T-cell (primary cell): ENCODE results near the gene KIF5C. TPM values are rescaled to one million over a fixed set of nuclear protein-coding genes. Genes with fewer than 3 reads are reported as not detected.

Source experiments
- ATAC-seq, 4 experiments: fragments of 200-7000 bp in 3 of 4; fragments of 150-1000 bp in 1 of 4; cut with Tn5 transposase; replicated peaks in 1 of 4; 1 replicate in 3 of 4; 2 replicates in 1 of 4; pipeline ENCODE4 v1.10.0; 2021; ENCODE audit warnings: moderate library complexity in 3 of 4, mild to moderate bottlenecking in 2 of 4, moderate number of reproducible peaks in 1 of 4
- CTCF ChIA-PET, 2 donors: fragments of 300-600 bp; sonication (Branson Sonifier 250); formaldehyde crosslinking; loops; one replicate each; lab custom pipeline; 2022; ENCODE audit warnings: antibody characterized with exemption in 2 of 2; lab: Charles Lee
- POLR2A ChIA-PET, 2 donors: fragments of 300-600 bp; sonication (Branson Sonifier 250); formaldehyde crosslinking; loops; one replicate each; lab custom pipeline; 2022; ENCODE audit warnings: antibody characterized with exemption in 2 of 2; lab: Charles Lee
- DNase-seq, 35 experiments: peaks; one replicate each; pipeline versions ENCODE4 v3.0.0 to v3.0.0-alpha.2; 2013 to 2023
- H3K27ac ChIP-seq: one replicate; pipeline ENCODE4 v1.5.1; 2013; ENCODE audit warnings: low read length
- H3K27me3 ChIP-seq, 2 experiments: replicated peaks in 1 of 2; 1 replicate in 1 of 2; 2 replicates in 1 of 2; pipeline versions ENCODE4 v1.6.1 to v1.7.0; 2013; ENCODE audit warnings: low read length in 1 of 2, mixed read lengths in 1 of 2; ENCODE audit not compliant: control insufficient read depth in 2 of 2, insufficient read depth in 2 of 2; ENCODE audit errors: extremely low read depth in 1 of 2
- H3K36me3 ChIP-seq, 2 donors: 1 replicate in 1 of 2; 2 replicates in 1 of 2; pipeline versions ENCODE4 v1.6.1 to v1.7.0; 2013; ENCODE audit warnings: low read length in 1 of 2; ENCODE audit not compliant: control insufficient read depth in 2 of 2, insufficient read depth in 1 of 2; ENCODE audit errors: extremely low read depth in 1 of 2
- H3K4me1 ChIP-seq, 2 experiments: 1 replicate in 1 of 2; 2 replicates in 1 of 2; pipeline versions ENCODE4 v1.6.1 to v1.7.0; 2013; ENCODE audit warnings: low read length in 2 of 2, mixed read lengths in 1 of 2; ENCODE audit not compliant: insufficient read depth in 2 of 2, control insufficient read depth in 1 of 2; ENCODE audit errors: extremely low read depth in 1 of 2
- H3K4me3 ChIP-seq, 2 donors: 1 replicate in 1 of 2; 2 replicates in 1 of 2; pipeline versions ENCODE4 v1.5.1 to v1.7.0; 2013; ENCODE audit warnings: mild to moderate bottlenecking in 2 of 2, low read length in 1 of 2, moderate library complexity in 1 of 2; ENCODE audit not compliant: control insufficient read depth in 1 of 2; ENCODE audit errors: extremely low read depth in 1 of 2
- H3K9me3 ChIP-seq: 2 replicates; pipeline ENCODE4 v1.7.0; 2013
- H3K27ac Mint-ChIP-seq, 2 donors: one replicate each; pipeline ENCODE4 v1.8.0; 2020 to 2021; ENCODE audit warnings: mild to moderate bottlenecking in 2 of 2, mixed read lengths in 2 of 2
- H3K27me3 Mint-ChIP-seq, 2 donors: one replicate each; pipeline ENCODE4 v1.8.0; 2021 to 2022; ENCODE audit warnings: mixed read lengths in 2 of 2
- H3K36me3 Mint-ChIP-seq: one replicate; pipeline ENCODE4 v1.8.0; 2021; ENCODE audit warnings: mixed read lengths
- H3K4me1 Mint-ChIP-seq, 3 donors: one replicate each; pipeline ENCODE4 v1.8.0; 2020 to 2022; ENCODE audit warnings: mixed read lengths in 3 of 3, mild to moderate bottlenecking in 1 of 3
- H3K4me3 Mint-ChIP-seq, 3 donors: one replicate each; pipeline ENCODE4 v1.8.0; 2020 to 2022; ENCODE audit warnings: mild to moderate bottlenecking in 3 of 3, mixed read lengths in 3 of 3, moderate library complexity in 3 of 3
- H3K9me3 Mint-ChIP-seq, 3 donors: one replicate each; pipeline ENCODE4 v1.8.0; 2020 to 2022; ENCODE audit warnings: mixed read lengths in 3 of 3
- WGBS: methylation state at CpG from one replicate; pipeline ENCODE4 v1.1.5; 2013; ENCODE audit warnings: missing lambda C conversion rate; ENCODE audit not compliant: insufficient coverage; 5-methylcytosine and 5-hydroxymethylcytosine counted together
- total RNA-seq, 35 experiments: library from RNA in 6 of 35; stranded (reverse) in 6 of 35; fragments of 120-200 nt in 1 of 35; gene quantifications; one replicate each; pipeline versions ENCODE4 v1.2.1 to v1.2.4 and lab custom pipeline; 2013 to 2026

The KIF5C gene
- total RNA-seq, 5 donors from 2014 or later (not counting 1 experiment from before 2014, with no cell fraction given), result 9.4 to 17.0 (median 14.7) TPM

DNA sequence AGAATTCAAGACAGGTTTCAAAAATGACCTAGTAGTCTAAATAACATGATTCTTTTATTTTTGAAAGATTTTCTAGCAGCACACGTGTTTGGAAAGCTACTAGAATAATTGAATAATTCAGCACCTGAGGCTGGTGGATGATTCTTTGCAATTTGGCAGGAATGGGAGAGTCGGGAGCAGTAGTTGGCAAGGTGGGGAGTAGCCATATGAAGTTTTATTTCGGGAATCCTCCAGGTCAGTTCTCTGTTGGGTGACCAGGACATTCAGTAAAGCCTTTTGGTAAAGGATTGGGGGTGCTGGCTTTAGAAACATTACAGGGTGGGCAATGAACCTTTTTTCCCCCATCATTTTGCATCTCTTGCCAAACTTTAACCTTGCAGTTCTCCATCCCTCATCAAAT lies 88.4 kb downstream of the KIF5C start:
- ATAC-seq (no peak), DNase-seq (no peak)
- ChIA-PET POLR2A (no interaction called here), CTCF (interaction anchor here in 1 of 2 donors (0.7 kb wide), 1 partner anchor 349 kb away, joined by 5 read pairs; no protein-coding TSS in a partner anchor)
- Histone ChIP-seq H3K27me3 (no peaks in the 10 kb centered on the region), H3K36me3 (no peaks in the 10 kb centered on the region), H3K27ac (no peak overlapping the region), H3K4me1 (no peaks in the 10 kb centered on the region), H3K4me3 (no peak overlapping the region), H3K9me3 (no peaks in the 10 kb centered on the region)
- no peak overlapping the region for H3K4me3 Mint-ChIP-seq
- peaks cover 14% of the 10 kb centered on the region for H3K36me3 Mint-ChIP-seq
- H3K4me1 Mint-ChIP-seq, result no peaks in the 10 kb centered on the region
- H3K9me3 Mint-ChIP-seq, result no peaks in the 10 kb centered on the region
- no peak overlapping the region for H3K27ac Mint-ChIP-seq
- WGBS, result 73% methylated on average over 3 of the region's 3 CpGs
- H3K27me3 Mint-ChIP-seq, result no peaks in the 10 kb centered on the region

- Mint-ChIP-seq H3K4me3 (no peak overlapping the region), H3K27ac (no peak overlapping the region), H3K27me3 (no peaks in the 10 kb centered on the region), H3K36me3 (peaks cover 12% of the 10 kb centered on the region), H3K4me1 (peaks cover 0 to 2% (median 1%) of the 10 kb centered on the region in 3 donors), H3K9me3 (no peaks in the 10 kb centered on the region)
- Histone ChIP-seq H3K27ac (no peak overlapping the region), H3K4me3 (no peak overlapping the region), H3K36me3 (no peaks in the 10 kb centered on the region), H3K9me3 (no peaks in the 10 kb centered on the region), H3K4me1 (no peaks in the 10 kb centered on the region), H3K27me3 (no peaks in the 10 kb centered on the region)
- 51% methylated on average over 6 of the region's 12 CpGs for whole genome bisulfite sequencing
- no peak for DNase-seq
- ATAC-seq, result no peak
- ChIA-PET POLR2A (no interaction called here), CTCF (no interaction called here)
These were observed 90.8 kb downstream of the KIF5C start for GRCh38 chr2:148965623-148966437.

DNA sequence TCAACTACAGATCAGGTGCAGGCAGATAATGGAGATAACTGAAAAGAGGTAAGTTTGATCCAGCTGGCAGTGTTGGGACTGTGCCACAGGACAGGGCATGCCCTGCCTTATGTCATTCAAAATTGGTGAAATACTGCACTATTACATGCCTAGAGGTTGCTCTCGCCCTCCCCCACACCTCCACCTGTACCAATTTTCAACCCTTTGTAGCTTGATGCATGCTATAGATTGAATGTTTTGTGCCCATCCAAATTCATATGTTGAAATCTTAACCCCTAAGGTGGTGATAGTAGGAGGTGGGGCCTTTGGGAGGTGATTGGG lies 91.4 kb downstream of the KIF5C start:
- no peaks in the 10 kb centered on the region for H3K27me3 ChIP-seq
- ATAC-seq (no peak), DNase-seq (no peak)
- H3K27ac ChIP-seq, result no peak overlapping the region
- POLR2A ChIA-PET, result no interaction called here
- CTCF ChIA-PET, result no interaction called here
- Mint-ChIP-seq H3K4me3 (no peak overlapping the region), H3K36me3 (peaks cover 11% of the 10 kb centered on the region), H3K27me3 (no peaks in the 10 kb centered on the region), H3K27ac (no peak overlapping the region), H3K4me1 (peaks cover 5% of the 10 kb centered on the region in 3 donors), H3K9me3 (no peaks in the 10 kb centered on the region)
- WGBS, result no CpG with 5 or more reads among the region's 1 CpG
- no peaks in the 10 kb centered on the region for H3K4me1 ChIP-seq
- no peaks in the 10 kb centered on the region for H3K36me3 ChIP-seq
- no peaks in the 10 kb centered on the region for H3K9me3 ChIP-seq
- no peak overlapping the region for H3K4me3 ChIP-seq

- Mint-ChIP-seq H3K27ac (no peak overlapping the region), H3K27me3 (no peaks in the 10 kb centered on the region), H3K4me1 (peaks cover 8% of the 10 kb centered on the region in 3 donors), H3K36me3 (peaks cover 5% of the 10 kb centered on the region), H3K9me3 (no peaks in the 10 kb centered on the region), H3K4me3 (no peak overlapping the region)
- ChIA-PET POLR2A (no interaction called here), CTCF (no interaction called here)
- ATAC-seq, result no peak
- Histone ChIP-seq H3K4me3 (no peak overlapping the region), H3K27me3 (no peaks in the 10 kb centered on the region), H3K9me3 (no peaks in the 10 kb centered on the region), H3K4me1 (no peaks in the 10 kb centered on the region), H3K36me3 (no peaks in the 10 kb centered on the region), H3K27ac (no peak overlapping the region)
- no peak for DNase-seq
- 98% methylated on average over 5 of the region's 7 CpGs for WGBS
These were observed 92.0 kb downstream of the KIF5C start for GRCh38 chr2:148967056-148967455.

- H3K9me3 ChIP-seq, result no peaks in the 10 kb centered on the region
- 94% methylated on average over 2 of the region's 8 CpGs for WGBS
- DNase-seq (no peak), ATAC-seq (no peak)
- ChIA-PET CTCF (no interaction called here), POLR2A (no interaction called here)
- H3K4me1 Mint-ChIP-seq, result peaks cover 8% of the 10 kb centered on the region in 3 donors
- no peaks in the 10 kb centered on the region for H3K36me3 ChIP-seq
- no peaks in the 10 kb centered on the region for H3K4me1 ChIP-seq
- peaks cover 5% of the 10 kb centered on the region for H3K36me3 Mint-ChIP-seq
- H3K27ac ChIP-seq, result no peak overlapping the region
- no peak overlapping the region for H3K4me3 Mint-ChIP-seq
- no peak overlapping the region for H3K27ac Mint-ChIP-seq
- no peaks in the 10 kb centered on the region for H3K9me3 Mint-ChIP-seq
- H3K27me3 ChIP-seq, result no peaks in the 10 kb centered on the region
- H3K4me3 ChIP-seq, result no peak overlapping the region
- H3K27me3 Mint-ChIP-seq, result no peaks in the 10 kb centered on the region
These were observed 92.6 kb downstream of the KIF5C start for GRCh38 chr2:148967578-148967977.

GRCh38 chr2:148968301-148968700 lies 93.3 kb downstream of the KIF5C start:
- WGBS, result 100% methylated on average over 1 of the region's 4 CpGs
- DNase-seq, result no peak
- CTCF ChIA-PET, result no interaction called here

More at GRCh38 chr2:148968301-148968700, 93.3 kb downstream of the KIF5C start:
- Histone ChIP-seq H3K27ac (no peak overlapping the region), H3K4me3 (no peak overlapping the region), H3K9me3 (no peaks in the 10 kb centered on the region), H3K4me1 (no peaks in the 10 kb centered on the region), H3K36me3 (no peaks in the 10 kb centered on the region), H3K27me3 (no peaks in the 10 kb centered on the region)
- Mint-ChIP-seq H3K9me3 (no peaks in the 10 kb centered on the region), H3K27me3 (no peaks in the 10 kb centered on the region), H3K36me3 (peaks cover 2% of the 10 kb centered on the region), H3K4me1 (peaks cover 8% of the 10 kb centered on the region in 3 donors), H3K4me3 (no peak overlapping the region), H3K27ac (no peak overlapping the region)
- POLR2A ChIA-PET, result no interaction called here
- ATAC-seq, result no peak
